Upper lobe of left lung (tissue), 4 donors: Measurements from ENCODE around the gene CNFN.

ENCODE experiments used
- CTCF ChIP-seq, 6 experiments: fragments of 450-650 bp in 4 of 6; fragments of 200-600 bp in 2 of 6; sonication (generic) in 2 of 6; IDR thresholded peaks; one replicate each; pipeline ENCODE4 v1.5.1; 2016 to 2019; ENCODE audit warnings: antibody characterized with exemption in 6 of 6
- POLR2A ChIP-seq, 4 donors: fragments of 450-650 bp; IDR thresholded peaks; one replicate each; pipeline ENCODE4 v1.5.1; 2016 to 2017; ENCODE audit warnings: antibody characterized with exemption in 4 of 4, mild to moderate bottlenecking in 2 of 4

- no peak for TF ChIP-seq CTCF (IDR thresholded peaks at IDR 0.05)
- no peak for TF ChIP-seq POLR2A (IDR thresholded peaks at IDR 0.05)
Measured at GRCh38 chr19:42370068-42370520, 20.0 kb downstream of the CNFN start.
